ENCODE results near the gene FAM193A.

- TF ChIP-seq POLR2AphosphoS5 (IDR thresholded peaks at IDR 0.05; ENCODE audit: borderline replicate concordance, low read depth, low read length) (no peak), EZH2 (IDR thresholded peaks at IDR 0.05) (no peak)
These were observed 234.8 kb downstream of the FAM193A start for GRCh38 chr4:2771264-2771663.

Measured in SK-N-MC (cell line).